Osteoblast (primary cell): Measurements from ENCODE around the gene LPCAT1. TPM values are rescaled to one million over a fixed set of nuclear protein-coding genes. Genes with fewer than 3 reads are reported as not detected.

Experiments
- DNase-seq: peaks from one replicate; pipeline ENCODE4 v3.0.0; 2011; ENCODE audit warnings: low spot score, mixed read lengths; ENCODE audit not compliant: insufficient read length; ENCODE audit errors: missing footprints
- H2AFZ ChIP-seq: 2 replicates; pipeline ENCODE4 v1.6.0; 2011; ENCODE audit warnings: mild to moderate bottlenecking, low read length
- H3K27ac ChIP-seq: 2 replicates; pipeline ENCODE4 v1.5.1; 2011; ENCODE audit warnings: mild to moderate bottlenecking, low read depth, low read length, moderate library complexity
- H3K27me3 ChIP-seq: 2 replicates; pipeline ENCODE4 v1.6.0; 2012; ENCODE audit warnings: mild to moderate bottlenecking, control low read depth, inconsistent platforms, low read length, moderate library complexity; ENCODE audit not compliant: insufficient read depth
- H3K36me3 ChIP-seq: 2 replicates; pipeline ENCODE4 v1.5.1; 2011; ENCODE audit warnings: mild to moderate bottlenecking, low read length, control low read depth, moderate library complexity; ENCODE audit not compliant: insufficient read depth
- H3K4me1 ChIP-seq: 2 replicates; pipeline ENCODE4 v1.5.1; 2011; ENCODE audit warnings: mild to moderate bottlenecking, low read length, control low read depth, moderate library complexity; ENCODE audit not compliant: insufficient read depth
- H3K4me2 ChIP-seq: 2 replicates; pipeline ENCODE4 v1.6.0; 2011; ENCODE audit warnings: mild to moderate bottlenecking, low read length; ENCODE audit not compliant: insufficient read depth
- H3K4me3 ChIP-seq: fragments of 200-600 bp; sonication (generic); 3 replicates; pipeline ENCODE4 v1.5.1; 2012; ENCODE audit warnings: mild to moderate bottlenecking, low read length, inconsistent platforms; ENCODE audit not compliant: insufficient read depth
- H3K79me2 ChIP-seq: 2 replicates; pipeline ENCODE4 v1.6.0; 2012; ENCODE audit warnings: mild to moderate bottlenecking, low read length, control low read depth, inconsistent platforms; ENCODE audit not compliant: insufficient read depth
- H3K9me3 ChIP-seq: 2 replicates; pipeline ENCODE4 v1.5.1; 2011; ENCODE audit warnings: low read depth, low read length, control low read depth
- H4K20me1 ChIP-seq: 2 replicates; pipeline ENCODE4 v1.6.0; 2012; ENCODE audit warnings: mild to moderate bottlenecking, low read length, control low read depth; ENCODE audit not compliant: insufficient read depth
- CTCF ChIP-seq: IDR thresholded peaks from 2 replicates; pipeline ENCODE4 v1.5.1; 2011; ENCODE audit warnings: mild to moderate bottlenecking, low read depth, low read length, moderate library complexity; ENCODE audit errors: extremely low read depth
- total RNA-seq: library from RNA; depleted of rRNA; stranded (reverse); fragments of >200 nt; gene quantifications from 2 replicates; pipeline ENCODE4 v1.2.3, GENCODE V29; 2012

The LPCAT1 gene
- total RNA-seq, 1 donor = 11.6 TPM

GRCh38 chr5:1498623-1499416, 24.9 kb downstream of the LPCAT1 start:
- no peak for TF ChIP-seq CTCF
- peaks cover 27% of the 10 kb centered on the region for H3K36me3 ChIP-seq

GRCh38 chr5:1497795-1498622, 25.8 kb downstream of the LPCAT1 start:
- H3K27me3 ChIP-seq = no peaks in the 10 kb centered on the region
- no peaks in the 10 kb centered on the region for H3K4me1 ChIP-seq
- peaks cover 30% of the 10 kb centered on the region for H3K36me3 ChIP-seq
- no peak for DNase-seq
- peaks cover 76% of the 10 kb centered on the region for H4K20me1 ChIP-seq
- H3K4me3 ChIP-seq = no peak overlapping the region
- no peak overlapping the region for H3K27ac ChIP-seq
- no peak for TF ChIP-seq CTCF
- no peaks in the 10 kb centered on the region for H3K9me3 ChIP-seq
- H3K4me2 ChIP-seq = no peak overlapping the region
- H2AFZ ChIP-seq = no peak overlapping the region
- H3K79me2 ChIP-seq = peaks cover 27% of the 10 kb centered on the region

More at GRCh38 chr5:1498623-1499416, 24.9 kb downstream of the LPCAT1 start:
- Histone ChIP-seq H3K27me3 (no peaks in the 10 kb centered on the region), H3K4me2 (no peak overlapping the region), H3K4me3 (no peak overlapping the region), H3K79me2 (peaks cover 35% of the 10 kb centered on the region), H4K20me1 (peaks cover 78% of the 10 kb centered on the region), H2AFZ (no peak overlapping the region), H3K4me1 (no peaks in the 10 kb centered on the region), H3K27ac (no peak overlapping the region), H3K9me3 (no peaks in the 10 kb centered on the region)
- no peak for DNase-seq

- no peak overlapping the region for H3K4me3 ChIP-seq
- H3K4me1 ChIP-seq = no peaks in the 10 kb centered on the region
- H2AFZ ChIP-seq = no peak overlapping the region
- no peak overlapping the region for H3K4me2 ChIP-seq
- DNase-seq = no peak
- no peak overlapping the region for H3K27ac ChIP-seq
- no peaks in the 10 kb centered on the region for H3K27me3 ChIP-seq
- peaks cover 20% of the 10 kb centered on the region for H3K79me2 ChIP-seq
- H3K9me3 ChIP-seq = no peaks in the 10 kb centered on the region
- no peak for TF ChIP-seq CTCF
- peaks cover 30% of the 10 kb centered on the region for H3K36me3 ChIP-seq
- H4K20me1 ChIP-seq = peaks cover 70% of the 10 kb centered on the region
Observed at GRCh38 chr5:1497242-1497777, 26.4 kb downstream of the LPCAT1 start.

- no peak overlapping the region for H2AFZ ChIP-seq
- no peaks in the 10 kb centered on the region for H3K9me3 ChIP-seq
- peaks cover 46% of the 10 kb centered on the region for H3K36me3 ChIP-seq
- no peak overlapping the region for H3K27ac ChIP-seq
- no peak overlapping the region for H3K4me3 ChIP-seq
- no peak overlapping the region for H3K4me2 ChIP-seq
- DNase-seq = no peak
- no peaks in the 10 kb centered on the region for H3K4me1 ChIP-seq
- no peaks in the 10 kb centered on the region for H3K27me3 ChIP-seq
- peaks cover 10% of the 10 kb centered on the region for H3K79me2 ChIP-seq
- no peak for TF ChIP-seq CTCF
- H4K20me1 ChIP-seq = peaks cover 52% of the 10 kb centered on the region
Observed at GRCh38 chr5:1495525-1495897, 28.2 kb downstream of the LPCAT1 start.
